A549 (cell line): Measurements from ENCODE around the gene TMEM235. TPM values are rescaled to one million over a fixed set of nuclear protein-coding genes. Genes with fewer than 3 reads are reported as not detected.
A peak's percentile ranks its signal among the peaks of the same experiment; 100 is the strongest.

ENCODE experiments used
- ATAC-seq, 2 experiments: fragments of 200-7000 bp in 1 of 2; fragments of >200 bp in 1 of 2; cut with Nextera tagmentation in 1 of 2; cut with Tn5 transposase in 1 of 2; 3 replicates each; pipeline versions ENCODE4 v1.8.0 to v1.9.1; 2018 to 2020; ENCODE audit warnings: mild to moderate bottlenecking in 1 of 2, moderate library complexity in 1 of 2
- CTCF ChIA-PET: fragments of 300-600 bp; sonication (Branson Sonifier 250); formaldehyde crosslinking; extraction: SDS; loops from one replicate; lab custom pipeline; 2021; ENCODE audit warnings: antibody characterized with exemption, inconsistent platforms; lab: Yijun Ruan, JAX
- POLR2A ChIA-PET: fragments of 350-600 bp; formaldehyde crosslinking; extraction: SDS; loops from one replicate; lab custom pipeline; 2021; ENCODE audit warnings: antibody characterized with exemption, inconsistent platforms; lab: Yijun Ruan, JAX
- DNase-seq, 2 experiments: peaks; one replicate each; pipeline versions ENCODE4 v3.0.0 to v3.0.0-alpha.2; 2011 to 2016; ENCODE audit warnings: low read depth in 1 of 2, low spot score in 1 of 2
- FAIRE-seq: peaks from 2 replicates; lab custom pipeline; 2011; peaks lifted over from hg19 to GRCh38; lab: Jason Lieb, UNC
- H3K27ac ChIP-seq, 2 experiments: fragments of >200 bp; sonication (Bioruptor Twin); formaldehyde crosslinking; 3 replicates each; pipeline ENCODE4 v1.5.1; 2016 to 2017
- H3K4me1 ChIP-seq: fragments of >200 bp; sonication (Bioruptor Twin); formaldehyde crosslinking; 3 replicates; pipeline ENCODE4 v1.6.1; 2016
- H3K4me2 ChIP-seq: fragments of >200 bp; sonication (Bioruptor Twin); formaldehyde crosslinking; 3 replicates; pipeline ENCODE4 v1.6.1; 2016
- H3K4me3 ChIP-seq: fragments of >200 bp; sonication (Bioruptor Twin); formaldehyde crosslinking; 3 replicates; pipeline ENCODE4 v1.5.1; 2016
- H3K9me3 ChIP-seq: fragments of >200 bp; sonication (Bioruptor Twin); formaldehyde crosslinking; 3 replicates; pipeline ENCODE4 v1.6.1; 2016
- ATOH8 ChIP-seq: fragments of 250-450 bp; sonication (Bioruptor Pico); IDR thresholded peaks from 2 replicates; pipeline ENCODE4 v1.5.0; 2020; ENCODE audit warnings: low read depth, mild to moderate bottlenecking, moderate library complexity
- CBX8 ChIP-seq: fragments of 200-600 bp; sonication (generic); IDR thresholded peaks from 2 replicates; pipeline ENCODE4 v1.6.1; 2016
- EHF ChIP-seq: fragments of 250-450 bp; sonication (Bioruptor Pico); IDR thresholded peaks from 2 replicates; pipeline ENCODE4 v1.5.0; 2020; ENCODE audit warnings: mild to moderate bottlenecking
- HDAC2 ChIP-seq: fragments of 200-600 bp; sonication (generic); IDR thresholded peaks from 2 replicates; pipeline ENCODE4 v1.6.1; 2016
- HES2 ChIP-seq: fragments of >200 bp; sonication (Bioruptor Twin); formaldehyde crosslinking; IDR thresholded peaks from 2 replicates; pipeline ENCODE4 v1.6.1; 2016
- HOXA7 ChIP-seq: fragments of 250-450 bp; sonication (Bioruptor Pico); IDR thresholded peaks from 2 replicates; pipeline ENCODE4 v1.5.0; 2020; ENCODE audit warnings: mild to moderate bottlenecking, moderate library complexity
- HOXB5 ChIP-seq: fragments of 250-450 bp; sonication (Bioruptor Pico); IDR thresholded peaks from 2 replicates; pipeline ENCODE4 v1.5.0; 2020; ENCODE audit warnings: mild to moderate bottlenecking, moderate library complexity
- JUN ChIP-seq, 2 experiments: fragments of >200 bp; sonication (Bioruptor Twin); formaldehyde crosslinking; IDR thresholded peaks; 2 replicates in 1 of 2; 3 replicates in 1 of 2; pipeline ENCODE4 v1.6.1; 2016 to 2017
- JUNB ChIP-seq: fragments of >200 bp; sonication (Bioruptor Twin); formaldehyde crosslinking; IDR thresholded peaks from 2 replicates; pipeline ENCODE4 v1.6.1; 2016
- KDM5A ChIP-seq: fragments of 200-600 bp; sonication (generic); IDR thresholded peaks from 2 replicates; pipeline ENCODE4 v1.6.1; 2016; ENCODE audit warnings: antibody characterized with exemption, mild to moderate bottlenecking
- MAX ChIP-seq: IDR thresholded peaks from 2 replicates; pipeline ENCODE4 v1.6.1; 2012
- MAZ ChIP-seq: fragments of 150-350 bp; IDR thresholded peaks from 2 replicates; pipeline ENCODE4 v1.6.1; 2014; ENCODE audit warnings: antibody characterized with exemption, low read depth, low read length, borderline replicate concordance
- NFE2L2 ChIP-seq: fragments of 150-350 bp; conservative IDR thresholded peaks from 2 replicates; pipeline ENCODE4 v1.6.1; 2014; ENCODE audit warnings: low read length
- RAD21 ChIP-seq, 2 experiments: fragments of >200 bp in 1 of 2; sonication (Bioruptor Twin) in 1 of 2; formaldehyde crosslinking in 1 of 2; IDR thresholded peaks in 1 of 2; conservative IDR thresholded peaks in 1 of 2; 2 replicates in 1 of 2; 3 replicates in 1 of 2; pipeline ENCODE4 v1.6.1; 2012 to 2018; ENCODE audit warnings: inconsistent platforms in 1 of 2
- REST ChIP-seq: fragments of 200-600 bp; sonication (generic); IDR thresholded peaks from 2 replicates; pipeline ENCODE4 v1.6.1; 2016; ENCODE audit warnings: antibody characterized with exemption, mild to moderate bottlenecking, moderate library complexity
- RNF2 ChIP-seq: fragments of 200-600 bp; sonication (generic); IDR thresholded peaks from 2 replicates; pipeline ENCODE4 v1.6.1; 2016; ENCODE audit warnings: low read depth, mild to moderate bottlenecking, antibody characterized with exemption, moderate library complexity, borderline replicate concordance
- TP53 ChIP-seq: fragments of 250-450 bp; sonication (Bioruptor Pico); IDR thresholded peaks from 2 replicates; pipeline ENCODE4 v1.5.0; 2021; ENCODE audit warnings: mild to moderate bottlenecking, moderate library complexity
- ZFP36 ChIP-seq: fragments of 450-650 bp; IDR thresholded peaks from 2 replicates; pipeline ENCODE4 v1.6.1; 2014; ENCODE audit warnings: borderline replicate concordance; ENCODE audit not compliant: partially characterized antibody
- ZNF302 ChIP-seq: fragments of 250-450 bp; sonication (Bioruptor Pico); IDR thresholded peaks from 2 replicates; pipeline ENCODE4 v1.9.0; 2021; ENCODE audit warnings: inconsistent platforms, mild to moderate bottlenecking, moderate library complexity
- WGBS: methylation state at CpG from one replicate; pipeline ENCODE4 v1.1.6; 2017; ENCODE audit errors: missing lambda C conversion rate; 5-methylcytosine and 5-hydroxymethylcytosine counted together
- polyA plus RNA-seq, 4 experiments: library from polyadenylated mRNA; depleted of rRNA in 3 of 4; stranded (reverse); fragments of >200 nt; fragmentation: RNase III in 1 of 4; extraction: RNeasy Plus Mini Kit Qiagen cat#74134 plus additional on column Dnase treatment in 1 of 4; gene quantifications; 2 replicates in 3 of 4; 3 replicates in 1 of 4; pipeline ENCODE4 v1.2.3, GENCODE V29; 2011 to 2017

The TMEM235 gene
- polyA plus RNA-seq, 2 of the 4 experiments (the other 2 are of a cell fraction) = not detected

- ChIA-PET POLR2A (no interaction called here), CTCF (interaction anchor here (0.6 to 13.4 kb wide), 5 partner anchors 15 to 161 kb away, joined by 3 to 86 read pairs (median 16); partner anchors contain the start of genes AFMID and TK1)
- no peak overlapping the region for H3K27ac ChIP-seq
- ATAC-seq (no peak), DNase-seq (no peak), FAIRE-seq (no peak)
- no peak overlapping the region for H3K4me3 ChIP-seq
- TF ChIP-seq MAX (no peak), RAD21 (conservative IDR thresholded peaks at IDR 0.05 in 1 of 2, IDR thresholded peaks at IDR 0.05 in 1 of 2) (no peak), RNF2 (no peak)
- H3K9me3 ChIP-seq = no peaks in the 10 kb centered on the region
- no peaks in the 10 kb centered on the region for H3K4me1 ChIP-seq
- WGBS = 89% methylated on average over 6 of the region's 6 CpGs
- no peak overlapping the region for H3K4me2 ChIP-seq
Measured at GRCh38 chr17:78200451-78200850, 31.0 kb upstream of the TMEM235 start.

- no peaks in the 10 kb centered on the region for H3K9me3 ChIP-seq
- no peak overlapping the region for H3K4me3 ChIP-seq
- no peak for FAIRE-seq
- ATAC-seq = no peak
- H3K27ac ChIP-seq = no peak overlapping the region
- DNase-seq = no peak
- CTCF ChIA-PET = interaction anchor here (0.8 to 13.4 kb wide), 5 partner anchors 10 to 134 kb away, joined by 3 to 86 read pairs (median 6); partner anchors contain the start of genes AFMID and TK1
- 95% methylated on average over 8 of the region's 8 CpGs for WGBS
- TF ChIP-seq HOXB5 (CRISPR knock-in tag) (no peak), ZFP36 (no peak), JUN (IDR thresholded peaks at IDR 0.05) (no peak), JUNB (no peak), MAZ (no peak), EHF (CRISPR knock-in tag) (no peak), KDM5A (no peak), HES2 (no peak), ATOH8 (no peak)
- H3K4me1 ChIP-seq = no peaks in the 10 kb centered on the region
- no peak overlapping the region for H3K4me2 ChIP-seq
- POLR2A ChIA-PET = interaction anchor here (0.6 kb wide), 1 partner anchor 10 kb away, joined by 4 read pairs; no protein-coding TSS in a partner anchor
Measured at GRCh38 chr17:78202666-78203065, 28.8 kb upstream of the TMEM235 start.

GRCh38 chr17:78204387-78205123, 26.9 kb upstream of the TMEM235 start:
- POLR2A ChIA-PET = interaction anchor here (1.9 kb wide), 1 partner anchor 17 kb away, joined by 5 read pairs; the partner anchor contains the start of genes AFMID and TK1
- WGBS = 88% methylated on average over 21 of the region's 22 CpGs
- ATAC-seq = peak; percentile 31 to 35; a peak in 4 of 6 replicates

More at GRCh38 chr17:78204387-78205123, 26.9 kb upstream of the TMEM235 start:
- H3K4me1 ChIP-seq = no peaks in the 10 kb centered on the region
- no peaks in the 10 kb centered on the region for H3K9me3 ChIP-seq
- TF ChIP-seq HOXA7 (CRISPR knock-in tag) (no peak), HDAC2 (no peak), HOXB5 (CRISPR knock-in tag) (no peak), NFE2L2 (no peak), REST (no peak), RNF2 (no peak), CBX8 (no peak), ZNF302 (no peak), TP53 (CRISPR knock-in tag) (no peak)
- FAIRE-seq (no peak), DNase-seq (no peak)
- no peak overlapping the region for H3K4me2 ChIP-seq
- CTCF ChIA-PET = interaction anchor here (0.8 to 13.4 kb wide), 7 partner anchors 13 to 186 kb away, joined by 3 to 86 read pairs (median 3); partner anchors contain the start of genes AFMID and TK1
- no peak overlapping the region for H3K4me3 ChIP-seq
- no peak overlapping the region for H3K27ac ChIP-seq
